K562 (cell line): ENCODE measurements around the gene CIAO3. TPM values are rescaled to one million over a fixed set of nuclear protein-coding genes. Genes with fewer than 3 reads are reported as not detected.
A peak's percentile ranks its signal among the peaks of the same experiment; 100 is the strongest.

ENCODE experiments used
- AFF4 ChIP-seq: sonication (generic); formaldehyde crosslinking; IDR thresholded peaks from 2 replicates; pipeline ENCODE4 v1.8.0; 2023; ENCODE audit warnings: mild to moderate bottlenecking, missing genetic modification reagents
- ATF2 ChIP-seq: sonication (generic); formaldehyde crosslinking; IDR thresholded peaks from 2 replicates; pipeline ENCODE4 v1.8.1; 2022; ENCODE audit warnings: missing genetic modification reagents
- HMGXB4 ChIP-seq: sonication (generic); formaldehyde crosslinking; IDR thresholded peaks from 2 replicates; pipeline ENCODE4 v1.8.1; 2023; ENCODE audit warnings: mild to moderate bottlenecking, missing genetic modification reagents
- HNRNPH1 ChIP-seq: fragments of 200-400 bp; formaldehyde crosslinking; optimal IDR thresholded peaks from 2 replicates; pipeline ENCODE3; 2017; ENCODE audit warnings: low read depth, mild to moderate bottlenecking, low read length, moderate library complexity
- MAX ChIP-seq: sonication (generic); formaldehyde crosslinking; IDR thresholded peaks from 2 replicates; pipeline ENCODE4 v1.9.0; 2022; ENCODE audit warnings: mild to moderate bottlenecking, missing genetic modification reagents
- NCOA4 ChIP-seq: fragments of 450-650 bp; IDR thresholded peaks from 2 replicates; pipeline ENCODE4 v1.6.1; 2018; ENCODE audit warnings: mild to moderate bottlenecking; ENCODE audit not compliant: partially characterized antibody
- NFIC ChIP-seq: fragments of 450-650 bp; IDR thresholded peaks from 2 replicates; pipeline ENCODE4 v1.6.1; 2017; ENCODE audit warnings: mild to moderate bottlenecking, inconsistent platforms
- POLR3G ChIP-seq: IDR thresholded peaks from 2 replicates; pipeline ENCODE4 v1.6.1; 2011; ENCODE audit not compliant: insufficient read length, insufficient replicate concordance; ENCODE audit errors: extremely low read depth
- RAD21 ChIP-seq, 2 experiments: fragments of 250-450 bp in 1 of 2; fragments of 450-650 bp in 1 of 2; sonication (Bioruptor Pico) in 1 of 2; formaldehyde crosslinking in 1 of 2; IDR thresholded peaks in 1 of 2; conservative IDR thresholded peaks in 1 of 2; 2 replicates each; pipeline versions ENCODE4 v1.4.0 to v1.8.0; 2020 to 2022; ENCODE audit warnings: mild to moderate bottlenecking in 2 of 2, moderate library complexity in 1 of 2
- TBP ChIP-seq: optimal IDR thresholded peaks from 2 replicates; pipeline ENCODE3; 2011; ENCODE audit warnings: low read depth, low read length, improper control_type of control experiment
- TFAP4 ChIP-seq: sonication (generic); formaldehyde crosslinking; IDR thresholded peaks from 2 replicates; pipeline ENCODE4 v1.8.0; 2022; ENCODE audit warnings: missing genetic modification reagents, mild to moderate bottlenecking, moderate library complexity, borderline replicate concordance
- TSC22D4 ChIP-seq: fragments of 450-650 bp; IDR thresholded peaks from 2 replicates; pipeline ENCODE4 v1.6.1; 2016; ENCODE audit warnings: missing genetic modification characterization, missing biosample characterization, control low read depth
- ZBTB1 ChIP-seq: sonication (generic); formaldehyde crosslinking; IDR thresholded peaks from 2 replicates; pipeline ENCODE4 v1.8.1; 2023; ENCODE audit warnings: missing genetic modification reagents, low read depth, mild to moderate bottlenecking, borderline replicate concordance
- ZBTB17 ChIP-seq: fragments of 450-650 bp; formaldehyde crosslinking; IDR thresholded peaks from 2 replicates; pipeline ENCODE4 v1.4.0; 2020; ENCODE audit warnings: mild to moderate bottlenecking
- ZNF699 ChIP-seq: fragments of 250-450 bp; sonication (Bioruptor Pico); IDR thresholded peaks from 2 replicates; pipeline ENCODE4 v1.8.0; 2021; ENCODE audit warnings: mild to moderate bottlenecking, moderate library complexity; ENCODE audit not compliant: insufficient replicate concordance
- ZNF830 ChIP-seq: fragments of 250-450 bp; sonication (Bioruptor Pico); IDR thresholded peaks from 2 replicates; pipeline ENCODE4 v1.5.0; 2021; ENCODE audit warnings: mild to moderate bottlenecking
- polyA plus RNA-seq, 8 experiments: library from polyadenylated mRNA; depleted of rRNA in 4 of 8; stranded (reverse) in 5 of 8; unstranded in 3 of 8; fragments of >200 nt; fragmentation: Nextera tagmentation in 2 of 8; fragmentation: Illumina TruSeq in 1 of 8; extraction: Ambion mirVana in 2 of 8; extraction: Trizol in 1 of 8; gene quantifications; 2 replicates each; pipeline versions ENCODE4 v1.2.1 to v1.2.3, GENCODE V29; 2011 to 2014; ENCODE audit warnings: inconsistent platforms in 1 of 8, missing spikeins in 1 of 8
- total RNA-seq, 7 experiments: library from RNA; depleted of rRNA in 6 of 7; stranded (reverse); fragments of >200 nt in 6 of 7; fragmentation: Illumina TruSeq in 2 of 7; extraction: Trizol in 2 of 7; gene quantifications; 2 replicates each; pipeline versions ENCODE4 v1.2.1 to v1.2.3, GENCODE V29; 2011 to 2021; ENCODE audit warnings: low replicate concordance in 1 of 7

CIAO3 gene
- total and polyA plus RNA-seq, 9 of the 15 experiments (the other 6 are each of a cell fraction or from before 2014, with no cell fraction given): 2.2 to 35.6 (median 18.7) TPM

GRCh38 chr16:679814-680624, 60.8 kb downstream of the CIAO3 start, which contains the start of gene STUB1 (continued):
- no peak for TF ChIP-seq ZNF830 (CRISPR knock-in tag)
- no peak for TF ChIP-seq NCOA4
- TF ChIP-seq AFF4 (CRISPR knock-in tag): no peak
- TF ChIP-seq MAX (CRISPR knock-in tag): peak; percentile 78
- no peak for TF ChIP-seq HMGXB4 (CRISPR knock-in tag)
- TF ChIP-seq ATF2 (CRISPR knock-in tag): no peak
- peak; percentile 66; the same call in 1 of the 2 replicates for TF ChIP-seq TFAP4 (CRISPR knock-in tag)
- TF ChIP-seq ZBTB17 (CRISPR knock-in tag): no peak
- TF ChIP-seq TSC22D4 (tag): no peak
- no peak for TF ChIP-seq ZNF699 (CRISPR knock-in tag)
- no peak for TF ChIP-seq POLR3G
- no peak for TF ChIP-seq ZBTB1 (CRISPR knock-in tag)
- TF ChIP-seq RAD21 (CRISPR knock-in tag; conservative IDR thresholded peaks at IDR 0.05 in 1 of 2, IDR thresholded peaks at IDR 0.05 in 1 of 2): no peak
- TF ChIP-seq TBP: peak; percentile 47
- TF ChIP-seq NFIC: peak; percentile 87
- no peak for TF ChIP-seq HNRNPH1
